Coronary artery (tissue), 2 donors: Measurements from ENCODE around the gene VSTM1.

Experiments
- DNase-seq: peaks from one replicate; pipeline ENCODE4 v3.0.0-alpha.2; 2017; ENCODE audit warnings: low spot score
- H3K27ac ChIP-seq, 2 donors: fragments of 200-600 bp; sonication (generic); one replicate each; pipeline ENCODE4 v1.5.1; 2016 to 2019
- H3K4me3 ChIP-seq: fragments of 200-600 bp; sonication (generic); 2 replicates; pipeline ENCODE4 v1.5.1; 2016; ENCODE audit warnings: mild to moderate bottlenecking, moderate library complexity
- CTCF ChIP-seq: fragments of 200-600 bp; sonication (generic); IDR thresholded peaks from one replicate; pipeline ENCODE4 v1.5.1; 2019; ENCODE audit warnings: antibody characterized with exemption

The VSTM1 gene

GRCh38 chr19:54013866-54014265 lies 49.8 kb downstream of the VSTM1 start:
- H3K27ac ChIP-seq = no peak overlapping the region
- DNase-seq = no peak
- no peak for TF ChIP-seq CTCF

GRCh38 chr19:54011507-54012211 lies 52.0 kb downstream of the VSTM1 start:
- H3K4me3 ChIP-seq = no peak overlapping the region
- DNase-seq = no peak
- TF ChIP-seq CTCF = no peak
- H3K27ac ChIP-seq = no peak overlapping the region

More at GRCh38 chr19:54013866-54014265, 49.8 kb downstream of the VSTM1 start:
- no peak overlapping the region for H3K4me3 ChIP-seq

GRCh38 chr19:54010474-54010873 lies 53.2 kb downstream of the VSTM1 start:
- no peak for TF ChIP-seq CTCF
- no peak overlapping the region for H3K4me3 ChIP-seq
- DNase-seq = no peak
- H3K27ac ChIP-seq = no peak overlapping the region

GRCh38 chr19:54009440-54009839 lies 54.3 kb downstream of the VSTM1 start:
- no peak for TF ChIP-seq CTCF
- no peak overlapping the region for H3K27ac ChIP-seq
- DNase-seq = no peak
- no peak overlapping the region for H3K4me3 ChIP-seq

- no peak for TF ChIP-seq CTCF
- H3K4me3 ChIP-seq = no peak overlapping the region
- no peak for DNase-seq
- H3K27ac ChIP-seq = no peak overlapping the region
Observed at GRCh38 chr19:54002495-54003315, 61.0 kb downstream of the VSTM1 start.

- TF ChIP-seq CTCF = no peak
- Histone ChIP-seq H3K27ac (no peak overlapping the region), H3K4me3 (no peak overlapping the region)
- DNase-seq = no peak
Observed at GRCh38 chr19:54001496-54001895, 62.2 kb downstream of the VSTM1 start.
